ENCODE measurements around the gene SEPHS2.

Gene SEPHS2

GRCh38 chr16:30428055-30428454, 17.6 kb downstream of the SEPHS2 start:
- no peak for DNase-seq

- DNase-seq: no peak
Measured at GRCh38 chr16:30421010-30421409, 24.7 kb downstream of the SEPHS2 start.

DNA sequence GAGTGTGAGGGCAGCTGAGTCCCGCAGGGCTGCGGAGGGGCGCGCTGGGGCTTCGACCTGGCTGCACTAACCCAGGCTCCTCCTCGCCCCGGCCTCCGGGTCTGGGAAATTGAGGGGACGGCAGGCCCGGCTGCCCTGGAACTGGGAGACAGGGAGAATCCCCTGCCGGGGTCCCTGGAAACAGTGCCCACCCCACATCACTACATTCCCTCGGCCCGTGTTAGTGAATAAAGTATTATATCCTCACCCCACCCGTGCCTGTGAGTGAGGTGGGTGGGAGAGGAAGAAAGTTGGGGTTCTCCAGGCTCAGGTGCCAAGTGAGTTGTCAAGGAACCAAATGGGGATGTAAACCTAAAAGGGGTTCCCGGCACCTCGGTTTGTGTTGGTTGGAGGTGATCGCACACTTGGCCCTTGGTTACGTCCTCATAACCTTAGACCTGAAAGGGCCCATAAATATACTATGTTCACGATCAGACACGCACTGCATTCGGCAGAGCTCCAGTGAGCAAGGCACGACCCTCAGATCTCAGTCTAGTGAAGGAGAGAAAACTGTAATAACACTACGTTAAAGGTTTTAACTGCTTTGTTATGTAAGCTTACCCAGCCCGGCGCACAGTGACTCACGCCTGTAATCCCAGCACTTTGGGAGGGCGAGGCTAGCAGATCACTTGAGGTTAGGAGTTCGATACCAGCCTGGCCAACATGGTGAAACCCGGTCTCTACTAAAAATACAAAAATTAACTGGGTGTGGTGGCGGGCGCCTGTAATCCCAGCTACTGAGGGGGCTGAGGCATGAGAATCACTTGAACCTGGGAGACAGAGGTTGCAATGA, 27.1 kb downstream of the SEPHS2 start:
- DNase-seq: peak; percentile 78

DNA sequence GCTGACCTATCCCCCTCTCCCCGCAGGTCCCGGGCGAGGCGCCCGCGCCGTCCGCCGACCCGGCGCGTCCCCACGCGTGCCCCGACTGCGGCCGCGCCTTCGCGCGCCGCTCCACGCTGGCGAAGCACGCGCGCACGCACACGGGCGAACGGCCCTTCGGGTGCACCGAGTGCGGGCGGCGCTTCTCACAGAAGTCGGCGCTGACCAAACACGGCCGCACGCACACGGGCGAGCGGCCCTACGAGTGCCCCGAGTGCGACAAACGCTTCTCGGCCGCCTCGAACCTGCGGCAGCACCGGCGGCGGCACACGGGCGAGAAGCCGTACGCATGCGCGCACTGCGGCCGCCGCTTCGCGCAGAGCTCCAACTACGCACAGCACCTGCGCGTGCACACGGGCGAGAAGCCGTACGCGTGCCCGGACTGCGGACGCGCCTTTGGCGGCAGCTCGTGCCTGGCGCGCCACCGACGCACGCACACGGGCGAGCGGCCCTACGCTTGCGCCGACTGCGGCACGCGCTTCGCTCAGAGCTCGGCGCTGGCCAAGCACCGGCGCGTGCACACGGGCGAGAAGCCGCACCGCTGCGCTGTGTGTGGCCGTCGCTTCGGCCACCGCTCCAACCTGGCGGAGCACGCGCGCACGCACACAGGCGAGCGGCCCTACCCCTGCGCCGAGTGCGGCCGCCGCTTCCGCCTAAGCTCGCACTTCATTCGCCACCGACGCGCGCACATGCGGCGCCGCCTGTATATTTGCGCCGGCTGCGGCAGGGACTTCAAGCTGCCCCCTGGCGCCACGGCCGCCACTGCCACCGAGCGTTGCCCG, 27.9 kb downstream of the SEPHS2 start:
- peak; percentile 93 for DNase-seq

- no peak for DNase-seq
Measured at GRCh38 chr16:30416624-30417528, 28.8 kb downstream of the SEPHS2 start.

GRCh38 chr16:30416047-30416603, 29.5 kb downstream of the SEPHS2 start:
- DNase-seq: no peak

- DNase-seq: no peak
Measured at GRCh38 chr16:30414159-30414558, 31.5 kb downstream of the SEPHS2 start.

GRCh38 chr16:30413112-30413806, 32.4 kb downstream of the SEPHS2 start:
- DNase-seq: no peak

GRCh38 chr16:30409125-30410060, 36.3 kb downstream of the SEPHS2 start:
- DNase-seq: peak; percentile 79

DNA sequence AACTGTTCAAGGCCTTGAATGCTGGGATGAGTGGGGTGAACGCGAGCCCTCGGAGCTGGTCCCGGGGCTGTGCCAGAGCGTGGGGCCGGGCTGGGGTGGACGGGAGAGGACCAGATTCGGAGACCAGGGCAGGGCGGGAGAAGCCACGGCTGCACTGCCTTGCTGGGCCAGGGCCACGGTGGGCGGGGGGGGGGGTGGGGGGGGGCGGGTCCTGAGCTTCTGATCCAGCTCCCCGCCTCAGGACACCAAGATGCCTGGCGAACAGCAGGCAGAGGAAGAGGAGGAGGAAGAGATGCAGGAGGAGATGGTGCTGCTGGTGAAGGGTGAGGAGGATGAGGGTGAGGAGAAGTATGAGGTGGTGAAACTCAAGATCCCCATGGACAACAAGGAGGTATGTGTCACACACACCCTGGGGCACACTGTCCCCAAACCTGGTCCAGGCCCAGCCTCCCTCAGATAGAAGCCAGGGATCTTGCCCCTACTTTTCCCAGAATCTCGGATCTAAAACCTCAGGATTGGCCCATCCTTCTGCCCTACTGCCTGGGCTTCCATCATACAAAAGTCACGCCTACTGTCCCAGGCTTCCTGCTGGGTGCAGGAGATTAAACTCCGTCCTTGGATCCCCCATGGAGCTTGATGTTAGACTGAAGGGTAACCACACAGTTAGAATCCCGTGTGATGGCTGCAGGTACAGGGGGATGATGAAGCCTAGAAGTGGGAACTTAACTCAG, 37.7 kb downstream of the SEPHS2 start:
- no peak for DNase-seq

DNA sequence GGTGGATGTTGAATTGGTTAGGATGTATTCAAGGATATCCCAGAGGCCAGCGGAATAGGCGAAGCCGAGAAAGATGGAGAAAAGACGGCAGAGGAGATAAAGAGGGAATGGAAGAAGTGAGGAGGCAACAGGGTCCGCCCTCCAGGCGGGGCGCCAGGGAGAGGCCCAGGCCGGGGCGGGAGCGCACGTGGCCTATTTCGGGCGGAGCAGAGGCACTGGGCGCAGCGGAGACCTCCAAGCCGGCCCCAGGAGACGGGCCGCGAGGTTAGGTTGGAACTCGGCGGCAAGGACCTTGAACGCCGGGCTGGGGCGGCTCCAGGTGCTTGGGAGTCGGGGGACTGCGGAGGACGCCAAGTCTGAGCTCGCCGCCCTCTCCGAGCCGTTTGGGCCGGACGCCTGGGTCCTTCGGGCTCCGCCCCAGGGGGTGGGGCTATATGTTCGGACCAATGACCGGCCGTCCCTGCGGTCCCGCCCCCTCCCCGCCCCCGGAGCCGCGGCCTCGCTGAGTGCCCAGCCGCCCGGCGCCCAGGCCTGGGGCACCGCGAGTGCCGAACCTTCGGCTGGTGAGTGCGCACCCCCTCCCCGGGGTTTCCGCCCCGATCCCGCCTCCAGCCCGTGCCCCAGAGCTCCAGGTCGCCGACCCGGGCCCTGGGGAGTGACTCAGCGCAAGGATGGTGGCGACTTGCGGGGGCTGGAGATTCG, 38.4 kb downstream of the SEPHS2 start, which contains the start of gene ZNF771:
TSS of gene ZNF771 (plus strand) at position 505 of the 702 bp plus-strand sequence. CDS start 448 bp downstream, outside the sequence.
- DNase-seq: peak; percentile 80

- no peak for DNase-seq
Measured at GRCh38 chr16:30406795-30407101, 38.9 kb downstream of the SEPHS2 start.

- no peak for DNase-seq
Measured at GRCh38 chr16:30401768-30402425, 43.8 kb downstream of the SEPHS2 start.

DNA sequence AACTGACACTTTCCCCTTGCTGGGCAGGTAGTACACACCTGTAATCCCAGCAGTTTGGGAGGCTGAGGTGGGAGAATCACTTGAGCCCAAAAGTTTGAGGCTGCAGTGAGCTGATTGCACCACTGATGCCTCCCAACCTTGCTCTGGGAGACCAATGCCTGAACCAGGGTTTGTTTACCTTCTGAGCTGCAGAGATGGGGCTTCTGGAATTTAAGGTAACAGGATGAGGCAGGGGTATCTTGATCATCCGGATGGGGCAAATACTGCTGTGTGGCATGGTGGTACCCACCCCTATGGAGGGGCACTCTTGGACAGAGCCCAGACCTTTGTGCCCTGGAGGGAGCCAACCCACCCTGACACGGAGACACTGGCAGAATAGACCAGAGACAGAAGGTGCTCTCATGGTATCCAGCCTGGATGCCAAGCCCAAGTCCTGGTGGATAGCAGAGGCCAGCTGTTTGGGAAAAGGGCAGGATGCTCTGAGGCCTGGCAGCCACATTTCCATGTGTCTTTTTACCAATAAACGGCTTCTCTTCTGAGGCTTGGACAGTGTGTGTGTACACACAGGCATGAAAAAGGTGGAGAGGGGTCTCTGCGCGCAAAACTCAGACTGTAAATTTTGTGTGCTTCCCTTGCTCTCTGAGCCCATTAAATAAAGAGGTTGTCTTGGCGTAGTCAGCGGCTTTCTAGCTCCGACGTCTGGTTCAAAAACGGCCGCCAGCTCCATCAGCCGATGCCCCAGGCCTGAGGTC, 46.1 kb downstream of the SEPHS2 start:
- DNase-seq: no peak

DNA sequence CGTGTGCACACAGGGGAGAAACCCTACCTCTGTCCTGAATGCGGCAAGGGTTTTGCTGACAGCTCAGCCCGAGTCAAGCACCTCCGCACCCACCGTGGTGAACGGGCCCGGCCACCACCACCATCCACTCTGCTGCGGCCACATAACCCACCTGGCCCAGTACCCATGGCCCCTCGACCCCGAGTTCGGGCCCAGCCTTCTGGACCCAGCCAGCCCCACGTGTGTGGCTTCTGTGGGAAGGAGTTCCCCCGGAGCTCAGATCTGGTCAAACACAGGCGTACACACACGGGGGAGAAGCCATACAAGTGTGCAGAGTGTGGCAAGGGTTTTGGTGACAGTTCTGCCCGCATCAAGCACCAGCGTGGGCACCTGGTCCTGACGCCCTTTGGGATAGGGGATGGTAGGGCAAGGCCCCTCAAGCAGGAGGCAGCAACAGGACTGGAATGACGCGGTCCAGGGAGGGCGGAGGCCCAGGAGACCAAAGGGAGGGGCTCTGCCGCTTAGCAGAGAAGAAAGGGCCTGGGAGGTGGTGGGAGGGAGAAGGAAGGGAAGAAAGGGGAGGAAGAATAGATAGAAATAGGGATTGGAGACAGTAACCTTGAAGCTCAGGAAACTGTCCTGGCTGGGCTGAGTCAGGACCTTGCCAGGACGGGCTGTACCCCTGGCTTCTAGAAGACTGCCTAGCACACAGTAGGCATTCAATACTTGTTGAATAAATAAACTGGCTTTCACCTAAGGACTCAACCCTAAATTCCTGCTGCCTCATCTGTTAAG, 46.8 kb downstream of the SEPHS2 start:
- no peak for DNase-seq

DNA sequence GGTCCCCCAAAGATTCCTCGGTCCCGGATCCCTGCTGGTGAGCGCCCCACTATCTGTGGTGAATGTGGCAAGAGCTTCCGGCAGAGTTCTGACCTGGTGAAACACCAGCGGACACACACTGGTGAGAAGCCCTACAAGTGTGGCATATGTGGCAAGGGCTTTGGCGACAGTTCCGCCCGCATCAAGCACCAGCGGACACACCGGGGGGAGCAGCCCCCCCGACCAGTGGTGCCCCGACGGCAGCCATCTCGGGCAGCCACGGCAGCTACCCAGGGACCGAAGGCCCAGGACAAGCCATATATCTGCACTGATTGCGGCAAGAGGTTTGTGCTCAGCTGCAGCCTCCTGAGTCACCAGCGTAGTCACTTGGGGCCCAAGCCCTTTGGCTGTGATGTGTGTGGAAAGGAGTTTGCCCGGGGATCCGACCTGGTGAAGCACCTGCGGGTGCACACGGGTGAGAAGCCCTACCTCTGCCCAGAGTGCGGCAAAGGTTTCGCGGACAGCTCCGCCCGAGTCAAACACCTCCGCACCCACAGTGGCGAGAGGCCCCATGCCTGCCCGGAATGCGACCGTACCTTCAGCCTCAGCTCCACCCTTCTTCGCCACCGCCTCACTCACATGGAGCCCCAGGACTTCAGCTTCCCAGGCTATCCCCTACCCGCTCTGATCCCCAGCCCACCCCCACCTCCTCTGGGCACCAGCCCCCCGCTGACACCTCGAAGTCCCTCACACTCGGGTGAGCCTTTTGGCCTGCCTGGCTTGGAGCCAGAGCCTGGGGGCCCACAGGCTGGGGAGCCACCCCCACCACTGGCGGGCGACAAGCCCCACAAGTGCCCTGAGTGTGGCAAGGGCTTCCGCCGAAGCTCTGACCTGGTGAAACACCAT, 47.7 kb downstream of the SEPHS2 start:
- DNase-seq: no peak

All from MV-4-11 (cell line).